Mucosa of descending colon (tissue), 3 donors: ENCODE data around the gene OR8U1. TPM values are rescaled to one million over a fixed set of nuclear protein-coding genes. Genes with fewer than 3 reads are reported as not detected.

Experiments used
- ATAC-seq: fragments of 200-7000 bp; cut with Tn5 transposase; one replicate; pipeline ENCODE4 v1.9.1; 2020; ENCODE audit warnings: mild to moderate bottlenecking, moderate library complexity
- DNase-seq, 3 donors: peaks; one replicate each; pipeline ENCODE4 v3.0.0-alpha.2; 2020
- H3K36me3 ChIP-seq: fragments of 200-600 bp; one replicate; pipeline ENCODE4 v1.8.0; 2021; ENCODE audit warnings: low read depth, mild to moderate bottlenecking
- H3K4me1 ChIP-seq: fragments of 200-600 bp; one replicate; pipeline ENCODE4 v1.8.0; 2021; ENCODE audit warnings: low read depth, mild to moderate bottlenecking
- H3K4me3 ChIP-seq: fragments of 200-600 bp; one replicate; pipeline ENCODE4 v1.8.0; 2021; ENCODE audit warnings: mild to moderate bottlenecking
- H3K9me3 ChIP-seq: fragments of 200-600 bp; one replicate; pipeline ENCODE4 v1.8.0; 2021; ENCODE audit warnings: mild to moderate bottlenecking
- intact Hi-C, 2 donors: fragments of 100-400 bp; cut with DNase I in 1 of 2; cut with micrococcal nuclease in 1 of 2; formaldehyde crosslinking; loops; one replicate each; pipeline versions ENCODE4 v1.11.0 to v1.11.1; 2022; cut with DNase I, micrococcal nuclease
- total RNA-seq, 3 donors: library from RNA; stranded (reverse); fragmentation: NEBNext Ultra II Directional in 2 of 3; extraction: Animal tissue kit (Norgen Biotek cat#: 25700) in 2 of 3; gene quantifications; one replicate each; pipeline versions ENCODE4 v1.2.1 to v1.2.4, GENCODE V29; 2021 to 2023
- TF ChIP-seq, protein P1 (sequence below): fragments of 200-600 bp; IDR thresholded peaks from one replicate; pipeline ENCODE4 v1.8.0; 2022; ENCODE audit warnings: antibody characterized with exemption, mild to moderate bottlenecking
- donor health status: DM: no; HTN: no; CAD: no; lungs with moderate emphysema.
- donor health status: DM: no; HTN: no; CAD: no.
- donor health status: DM: no; HTN: yes; CAD: no.

The OR8U1 gene
- total RNA-seq, 3 donors from 2014 or later = not detected

DNA sequence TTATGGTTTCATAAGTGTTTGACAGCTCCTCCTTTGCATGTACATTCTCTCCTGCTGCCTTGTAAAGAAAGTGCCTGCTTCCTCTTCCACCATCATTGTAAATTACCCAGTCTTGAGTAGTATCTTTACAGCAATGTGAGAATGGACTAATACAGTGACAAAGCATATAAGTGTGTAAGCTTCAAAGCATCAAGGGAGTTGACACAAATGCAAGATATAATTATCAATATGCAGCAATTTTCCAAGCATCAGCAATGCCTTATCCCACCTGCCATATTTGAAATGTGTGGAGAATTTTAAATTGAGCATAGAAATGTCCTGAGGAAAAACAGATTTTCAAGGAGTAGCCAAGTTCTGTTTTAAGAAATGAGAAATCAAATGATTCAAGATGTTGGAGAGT lies 35.4 kb downstream of the OR8U1 start:
- TF ChIP-seq, protein P1, sequence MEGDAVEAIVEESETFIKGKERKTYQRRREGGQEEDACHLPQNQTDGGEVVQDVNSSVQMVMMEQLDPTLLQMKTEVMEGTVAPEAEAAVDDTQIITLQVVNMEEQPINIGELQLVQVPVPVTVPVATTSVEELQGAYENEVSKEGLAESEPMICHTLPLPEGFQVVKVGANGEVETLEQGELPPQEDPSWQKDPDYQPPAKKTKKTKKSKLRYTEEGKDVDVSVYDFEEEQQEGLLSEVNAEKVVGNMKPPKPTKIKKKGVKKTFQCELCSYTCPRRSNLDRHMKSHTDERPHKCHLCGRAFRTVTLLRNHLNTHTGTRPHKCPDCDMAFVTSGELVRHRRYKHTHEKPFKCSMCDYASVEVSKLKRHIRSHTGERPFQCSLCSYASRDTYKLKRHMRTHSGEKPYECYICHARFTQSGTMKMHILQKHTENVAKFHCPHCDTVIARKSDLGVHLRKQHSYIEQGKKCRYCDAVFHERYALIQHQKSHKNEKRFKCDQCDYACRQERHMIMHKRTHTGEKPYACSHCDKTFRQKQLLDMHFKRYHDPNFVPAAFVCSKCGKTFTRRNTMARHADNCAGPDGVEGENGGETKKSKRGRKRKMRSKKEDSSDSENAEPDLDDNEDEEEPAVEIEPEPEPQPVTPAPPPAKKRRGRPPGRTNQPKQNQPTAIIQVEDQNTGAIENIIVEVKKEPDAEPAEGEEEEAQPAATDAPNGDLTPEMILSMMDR = no peak
- ATAC-seq = no peak

DNA sequence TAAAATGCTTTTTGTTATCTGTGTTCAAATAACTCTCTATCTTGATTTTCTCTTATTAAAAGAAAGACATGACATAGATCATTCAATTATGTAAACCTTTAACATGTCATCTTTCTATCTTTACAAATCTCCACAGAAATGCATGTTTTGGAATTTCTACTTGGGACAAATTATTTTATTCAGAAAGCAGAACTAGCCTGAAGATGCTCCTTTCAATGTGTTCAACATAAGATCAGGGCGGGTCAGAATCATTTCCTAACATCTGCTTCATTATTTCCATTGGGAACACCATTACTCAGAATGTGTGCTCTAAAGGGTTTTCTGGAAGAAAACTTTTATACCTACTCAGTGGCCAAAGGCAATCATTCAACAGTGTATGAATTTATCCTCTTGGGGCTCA lies 37.0 kb downstream of the OR8U1 start, which contains the start of gene OR5AL1:
Gene OR5AL1 (plus strand): TSS at position 301 of the 400 bp plus-strand sequence.
- ATAC-seq = no peak
- Histone ChIP-seq H3K4me1 (no peaks in the 10 kb centered on the region), H3K9me3 (no peaks in the 10 kb centered on the region), H3K36me3 (no peaks in the 10 kb centered on the region), H3K4me3 (no peak within 1 kb of the TSS)
- no peak for DNase-seq
- intact Hi-C loops = no loop called here
- TF ChIP-seq, protein P1 = no peak

More for the DNA sequence above, 35.4 kb downstream of the OR8U1 start:
- Histone ChIP-seq H3K36me3 (no peaks in the 10 kb centered on the region), H3K9me3 (no peaks in the 10 kb centered on the region), H3K4me1 (no peaks in the 10 kb centered on the region), H3K4me3 (no peak overlapping the region)
- intact Hi-C loops = no loop called here
- no peak for DNase-seq

Other genes with a start within 250 kb of the OR8U1 start
- not detected for gene OR8J3, start 235.4 kb upstream of the OR8U1 start, total RNA-seq
- not detected for gene OR8K5, start 215.3 kb upstream of the OR8U1 start, total RNA-seq
- gene OR5J2, start 199.0 kb upstream of the OR8U1 start, total RNA-seq = not detected
- not detected for gene OR5T2, start 141.4 kb upstream of the OR8U1 start, total RNA-seq
- gene OR5T3, start 123.4 kb upstream of the OR8U1 start, total RNA-seq = not detected
- gene OR5T1, start 101.5 kb upstream of the OR8U1 start, total RNA-seq = not detected
- not detected for gene OR8H1, start 83.4 kb upstream of the OR8U1 start, total RNA-seq
- gene OR8K3, start 60.5 kb upstream of the OR8U1 start, total RNA-seq = not detected
- not detected for gene OR8K1, start 29.6 kb upstream of the OR8U1 start, total RNA-seq
- not detected for gene OR8J1, start 21.3 kb upstream of the OR8U1 start, total RNA-seq
- not detected for gene OR5AL1, start 37.1 kb downstream of the OR8U1 start, total RNA-seq
- gene OR5M3, start 97.7 kb downstream of the OR8U1 start, total RNA-seq = not detected
- not detected for gene OR5M8, start 115.7 kb downstream of the OR8U1 start, total RNA-seq
- gene OR5M11, start 167.6 kb downstream of the OR8U1 start, total RNA-seq = not detected
- gene OR5M10, start 202.1 kb downstream of the OR8U1 start, total RNA-seq = not detected
- not detected for gene OR5M1, start 239.2 kb downstream of the OR8U1 start, total RNA-seq